H1 (cell line): Measurements from ENCODE around the gene PRDX5. TPM values are rescaled to one million over a fixed set of nuclear protein-coding genes. Genes with fewer than 3 reads are reported as not detected.

Experiments used
- CTCF ChIA-PET: fragments of 300-600 bp; sonication (Branson Sonifier 250); formaldehyde crosslinking; loops from one replicate; lab custom pipeline; 2021; ENCODE audit not compliant: partially characterized antibody; lab: Charles Lee
- POLR2A ChIA-PET: fragments of 300-600 bp; sonication (Branson Sonifier 250); formaldehyde crosslinking; loops from one replicate; lab custom pipeline; 2021; ENCODE audit warnings: inconsistent platforms; ENCODE audit not compliant: partially characterized antibody; lab: Charles Lee
- DNase-seq, 2 experiments: peaks; one replicate each; pipeline versions ENCODE4 v3.0.0 to v3.0.0-alpha.2; 2010 to 2022; ENCODE audit warnings: low spot score in 2 of 2, low read depth in 1 of 2, mixed read lengths in 1 of 2
- FAIRE-seq: peaks from 2 replicates; lab custom pipeline; 2011; peaks lifted over from hg19 to GRCh38; lab: Jason Lieb, UNC
- H2AFZ ChIP-seq: 2 replicates; pipeline ENCODE4 v1.8.1; 2012; ENCODE audit warnings: low read length, inconsistent platforms
- H2AK5ac ChIP-seq: 2 replicates; pipeline ENCODE4 v1.6.1; 2013; ENCODE audit warnings: low read depth, low read length
- H2BK120ac ChIP-seq: replicated peaks from 2 replicates; pipeline ENCODE3; 2013; ENCODE audit warnings: low read depth, low read length, inconsistent platforms
- H2BK12ac ChIP-seq: 2 replicates; pipeline ENCODE4 v1.6.1; 2013; ENCODE audit warnings: low read depth, low read length
- H2BK15ac ChIP-seq: 2 replicates; pipeline ENCODE4 v1.6.1; 2013; ENCODE audit warnings: low read length
- H2BK20ac ChIP-seq: 2 replicates; pipeline ENCODE4 v1.6.1; 2013; ENCODE audit warnings: low read length
- H2BK5ac ChIP-seq: 2 replicates; pipeline ENCODE4 v1.6.1; 2013; ENCODE audit warnings: low read depth, low read length
- H3K14ac ChIP-seq: 2 replicates; pipeline ENCODE4 v1.6.1; 2013; ENCODE audit warnings: inconsistent platforms; ENCODE audit not compliant: insufficient read length
- H3K18ac ChIP-seq: 2 replicates; pipeline ENCODE4 v1.6.1; 2013; ENCODE audit warnings: low read length; ENCODE audit errors: extremely low read depth
- H3K23ac ChIP-seq: 2 replicates; pipeline ENCODE4 v1.6.1; 2013; ENCODE audit warnings: inconsistent platforms; ENCODE audit not compliant: insufficient read length
- H3K23me2 ChIP-seq: 2 replicates; pipeline ENCODE4 v1.6.1; 2013; ENCODE audit warnings: low read depth, low read length
- H3K27ac ChIP-seq: 2 replicates; pipeline ENCODE4 v1.6.1; 2011; ENCODE audit warnings: low read depth, low read length, inconsistent platforms
- H3K27me3 ChIP-seq, 4 experiments: replicated peaks in 1 of 4; 1 replicate in 1 of 4; 2 replicates in 3 of 4; pipeline versions ENCODE4 v1.6.1 to v1.8.1; 2011 to 2013; ENCODE audit warnings: low read length in 3 of 4, mild to moderate bottlenecking in 3 of 4, inconsistent platforms in 2 of 4, mixed read lengths in 2 of 4, moderate library complexity in 1 of 4; ENCODE audit not compliant: control insufficient read depth in 3 of 4, insufficient read depth in 3 of 4; ENCODE audit errors: extremely low read depth in 1 of 4
- H3K36me3 ChIP-seq, 4 experiments: 2 replicates each; pipeline versions ENCODE4 v1.6.1 to v1.8.1; 2011 to 2013; ENCODE audit warnings: mild to moderate bottlenecking in 4 of 4, low read length in 3 of 4, moderate library complexity in 2 of 4, control low read depth in 1 of 4, inconsistent platforms in 1 of 4; ENCODE audit not compliant: insufficient read depth in 4 of 4, control insufficient read depth in 2 of 4
- H3K4ac ChIP-seq: replicated peaks from 2 replicates; pipeline ENCODE3; 2013; ENCODE audit warnings: low read length, low read depth, mixed read lengths, inconsistent platforms; ENCODE audit not compliant: insufficient read length
- H3K4me1 ChIP-seq, 4 experiments: replicated peaks in 1 of 4; 1 replicate in 1 of 4; 2 replicates in 3 of 4; pipeline versions ENCODE4 v1.6.1 to v1.8.1; 2011 to 2013; ENCODE audit warnings: low read length in 3 of 4, inconsistent platforms in 2 of 4, mixed read lengths in 1 of 4; ENCODE audit not compliant: insufficient read depth in 4 of 4, control insufficient read depth in 3 of 4
- H3K4me2 ChIP-seq, 2 experiments: 2 replicates each; pipeline versions ENCODE4 v1.6.1 to v1.8.1; 2011 to 2013; ENCODE audit warnings: low read depth in 2 of 2, low read length in 2 of 2, control low read depth in 1 of 2, inconsistent platforms in 1 of 2, mild to moderate bottlenecking in 1 of 2; ENCODE audit not compliant: insufficient read depth in 1 of 2
- H3K4me3 ChIP-seq, 4 experiments: fragments of 200-600, 300-600 bp in 1 of 4; sonication (generic), shearing (Covaris generic), sonication (Bioruptor Twin) in 1 of 4; 2 replicates each; pipeline versions ENCODE4 v1.5.1 to v1.8.1; 2011 to 2016; ENCODE audit warnings: low read length in 4 of 4, low read depth in 3 of 4, control low read depth in 2 of 4, inconsistent platforms in 2 of 4, mild to moderate bottlenecking in 2 of 4, mixed read lengths in 1 of 4, moderate library complexity in 1 of 4; ENCODE audit not compliant: insufficient read depth in 2 of 4; ENCODE audit errors: extremely low read depth in 1 of 4
- H3K56ac ChIP-seq: replicated peaks from 2 replicates; pipeline ENCODE3; 2013; ENCODE audit warnings: low read depth, mild to moderate bottlenecking, mixed read lengths, low read length, inconsistent platforms; ENCODE audit not compliant: insufficient read length
- H3K79me1 ChIP-seq: 2 replicates; pipeline ENCODE4 v1.6.1; 2013; ENCODE audit warnings: low read depth, low read length, control low read depth
- H3K79me2 ChIP-seq, 2 experiments: 2 replicates each; pipeline versions ENCODE4 v1.6.1 to v1.8.1; 2012 to 2013; ENCODE audit warnings: low read length in 2 of 2, mild to moderate bottlenecking in 2 of 2, inconsistent platforms in 1 of 2; ENCODE audit not compliant: insufficient read depth in 2 of 2, control insufficient read depth in 1 of 2
- H3K9ac ChIP-seq, 4 experiments: replicated peaks in 1 of 4; 1 replicate in 1 of 4; 2 replicates in 3 of 4; pipeline versions ENCODE4 v1.6.1 to v1.8.1; 2011 to 2013; ENCODE audit warnings: low read depth in 3 of 4, low read length in 3 of 4, control low read depth in 2 of 4, mild to moderate bottlenecking in 2 of 4, moderate library complexity in 2 of 4, inconsistent platforms in 1 of 4; ENCODE audit errors: extremely low read depth in 1 of 4
- H3K9me3 ChIP-seq, 2 experiments: 2 replicates each; pipeline versions ENCODE4 v1.6.1 to v1.8.1; 2012 to 2013; ENCODE audit warnings: mild to moderate bottlenecking in 2 of 2, moderate library complexity in 2 of 2, control low read depth in 1 of 2, inconsistent platforms in 1 of 2, low read depth in 1 of 2, low read length in 1 of 2, mixed read lengths in 1 of 2; ENCODE audit not compliant: insufficient read depth in 2 of 2
- H4K20me1 ChIP-seq, 2 experiments: replicated peaks in 1 of 2; 2 replicates each; pipeline versions ENCODE3 to v1.8.1; 2011 to 2013; ENCODE audit warnings: inconsistent platforms in 2 of 2, low read length in 2 of 2, mild to moderate bottlenecking in 1 of 2; ENCODE audit not compliant: insufficient read depth in 2 of 2, control insufficient read depth in 1 of 2
- H4K5ac ChIP-seq: 2 replicates; pipeline ENCODE4 v1.6.1; 2013; ENCODE audit warnings: low read length, low read depth, mixed read lengths, inconsistent platforms; ENCODE audit not compliant: insufficient read length
- H4K8ac ChIP-seq: 2 replicates; pipeline ENCODE4 v1.8.0; 2013; ENCODE audit warnings: mild to moderate bottlenecking, moderate library complexity, low read length, inconsistent platforms; ENCODE audit not compliant: insufficient read depth; ENCODE audit errors: extremely low read depth
- H4K91ac ChIP-seq: replicated peaks from 2 replicates; pipeline ENCODE3; 2013; ENCODE audit warnings: low read length, mixed read lengths, inconsistent platforms; ENCODE audit not compliant: insufficient read length
- CTBP2 ChIP-seq: IDR thresholded peaks from 2 replicates; pipeline ENCODE4 v1.7.0; 2011; ENCODE audit warnings: borderline replicate concordance, mild to moderate bottlenecking, moderate library complexity, mixed read lengths, low read length; ENCODE audit not compliant: insufficient read depth, insufficient read length
- CTCF ChIP-seq, 3 experiments: IDR thresholded peaks; 1 replicate in 2 of 3; 2 replicates in 1 of 3; pipeline versions ENCODE4 v1.5.1 to v1.6.1; 2011; ENCODE audit warnings: low read length in 3 of 3, mild to moderate bottlenecking in 3 of 3, inconsistent platforms in 2 of 3, low read depth in 1 of 3, moderate library complexity in 1 of 3; ENCODE audit not compliant: insufficient read depth in 1 of 3; ENCODE audit errors: control extremely low read depth in 1 of 3
- JUN ChIP-seq: IDR thresholded peaks from 2 replicates; pipeline ENCODE4 v1.6.1; 2011; ENCODE audit warnings: low read depth, mild to moderate bottlenecking, improper control_type of control experiment, low read length
- NRF1 ChIP-seq: IDR thresholded peaks from 2 replicates; pipeline ENCODE4 v1.6.1; 2011; ENCODE audit warnings: mild to moderate bottlenecking, low read depth, low read length, improper control_type of control experiment
- PHF8 ChIP-seq: fragments of 200-600 bp; sonication (generic); conservative IDR thresholded peaks from 2 replicates; pipeline ENCODE4 v1.7.1; 2012; ENCODE audit warnings: low read depth, mild to moderate bottlenecking, inconsistent platforms, low read length, moderate library complexity
- TAF1 ChIP-seq: IDR thresholded peaks from 2 replicates; pipeline ENCODE4 v1.6.1; 2011; ENCODE audit warnings: mild to moderate bottlenecking, low read depth, low read length
- WGBS, 2 experiments: shearing (Covaris generic) in 1 of 2; methylation state at CpG; one replicate each; pipeline versions ENCODE4 v1.1.6 to v1.1.7; 2013 to 2015; ENCODE audit warnings: low lambda C conversion rate in 2 of 2, mixed read lengths in 2 of 2, inconsistent platforms in 1 of 2, low coverage in 1 of 2, missing lambda C conversion rate in 1 of 2; ENCODE audit not compliant: insufficient replicate concordance in 2 of 2, insufficient coverage in 1 of 2, insufficient read length in 1 of 2; ENCODE audit errors: extremely low coverage in 1 of 2, missing lambda C conversion rate in 1 of 2; 5-methylcytosine and 5-hydroxymethylcytosine counted together
- polyA plus RNA-seq, 7 experiments: library from polyadenylated mRNA; depleted of rRNA in 3 of 7; stranded (reverse) in 5 of 7; unstranded in 2 of 7; fragments of >200 nt in 5 of 7; fragments of 200-250 nt in 2 of 7; gene quantifications; 1 replicate in 5 of 7; 2 replicates in 1 of 7; 4 replicates in 1 of 7; pipeline versions ENCODE4 v1.2.1 to v1.2.3, GENCODE V29; 2011 to 2013; ENCODE audit warnings: missing spikeins in 2 of 7, mixed read lengths in 2 of 7
- total RNA-seq: library from RNA; stranded (reverse); fragmentation: NEBNext Ultra II Directional; extraction: Animal tissue kit (Norgen Biotek cat#: 25700); gene quantifications from 2 replicates; pipeline ENCODE4 v1.2.1, GENCODE V29; 2021

Gene PRDX5
- total and polyA plus RNA-seq, 2 of the 8 experiments (the other 6 are each of a cell fraction or from before 2014, with no cell fraction given): 201 to 582 TPM

- Histone ChIP-seq H3K4me2 (peak overlapping the region; percentile 38 to 74), H2AFZ (no peak overlapping the region), H3K56ac (peak overlapping the region; percentile 97), H2BK20ac (peak overlapping the region; percentile 80; the same call in 1 of the 2 replicates), H2BK12ac (peak overlapping the region; percentile 80), H3K79me1 (peaks cover 11% of the 10 kb centered on the region; the same call in 1 of the 2 replicates), H3K4me3 (peak overlapping the region; percentile 48 to 71 (median 58)), H4K5ac (peak overlapping the region; percentile 99), H3K18ac (peak overlapping the region; percentile 99), H2BK120ac (peak overlapping the region; percentile 92), H3K79me2 (peaks cover 0 to 17% of the 10 kb centered on the region in 2 experiments; a peak in 2 of 4 replicates), H3K36me3 (no peaks in the 10 kb centered on the region; a peak in 1 of 8 replicates), H4K91ac (peak overlapping the region; percentile 98), H3K27ac (peak overlapping the region; percentile 87), H2BK15ac (peak overlapping the region; percentile 53; the same call in 1 of the 2 replicates), H2AK5ac (peak overlapping the region; percentile 30; the same call in 1 of the 2 replicates), H3K4me1 (peaks cover 3 to 21% (median 18%) of the 10 kb centered on the region in 4 experiments; a peak in 6 of 7 replicates), H3K9ac (peak overlapping the region in 3 of 4 experiments; percentile 73 to 88 (median 85); a peak in 6 of 7 replicates), H3K23ac (no peak overlapping the region), H4K20me1 (peaks cover 2 to 3% of the 10 kb centered on the region in 2 experiments), H3K27me3 (peaks cover 13 to 30% (median 18%) of the 10 kb centered on the region in 4 experiments), H3K14ac (no peak overlapping the region), H3K4ac (peak overlapping the region; percentile 83), H4K8ac (peak overlapping the region; percentile 97), H3K9me3 (no peaks in the 10 kb centered on the region; a peak in 1 of 4 replicates), H3K23me2 (peaks cover 15% of the 10 kb centered on the region; the same call in 1 of the 2 replicates), H2BK5ac (peak overlapping the region; percentile 98)
- DNase-seq (peak; percentile 86 to 99), FAIRE-seq (peak; percentile 55)
- POLR2A ChIA-PET: interaction anchor here (1.0 to 5.6 kb wide), 24 partner anchors 8 to 385 kb away, joined by 3 to 57 read pairs (median 6); partner anchors contain the start of genes BAD, FERMT3, FKBP2 and GPR137
- 1% methylated on average over 46 of the region's 46 CpGs; no CpG with 5 or more reads in 1 of the 2 experiments for WGBS, 2 experiments
- CTCF ChIA-PET: interaction anchor here (0.7 to 20.8 kb wide), 23 partner anchors 9 to 340 kb away, joined by 3 to 614 read pairs (median 4); partner anchors contain the start of genes BAD, CCDC88B, FERMT3 and GPR137
- TF ChIP-seq NRF1 (no peak), CTCF (IDR thresholded peaks at IDR 0.05; ENCODE audit: control extremely low read depth in 1 of 3, insufficient read depth in 1 of 3, low read depth in 1 of 3, low read length in 3 of 3) (peak in 2 of 3 experiments; percentile 83 to 95; a peak in 3 of 4 replicates), JUN (no peak), TAF1 (peak; percentile 51; the same call in 1 of the 2 replicates), PHF8 (peak; percentile 62), CTBP2 (no peak)
Measured at GRCh38 chr11:64304316-64305072, 13.4 kb upstream of the PRDX5 start.
